ENCODE data around the gene CHST2. TPM values are rescaled to one million over a fixed set of nuclear protein-coding genes. Genes with fewer than 3 reads are reported as not detected.

Gene CHST2
- total RNA-seq, 4 donors from 2014 or later: 3.3 to 10.8 (median 10.2) TPM

- Histone ChIP-seq H3K27me3 (no peaks in the 10 kb centered on the region), H3K4me1 (no peaks in the 10 kb centered on the region), H3K9me3 (peaks cover 0 to 6% (median 3%) of the 10 kb centered on the region in 4 donors), H3K27ac (replicated peaks in 1 of 4) (no peak overlapping the region), H3K36me3 (no peaks in the 10 kb centered on the region), H3K4me3 (no peak overlapping the region)
- no peak for DNase-seq (ENCODE audit: extremely low spot score)
- 78% methylated on average over 2 of the region's 2 CpGs for WGBS
- intact Hi-C loops (cut with DNase I): no loop called here
- TF ChIP-seq EP300 (IDR thresholded peaks at IDR 0.05): no peak
- no peak for TF ChIP-seq CTCF (IDR thresholded peaks at IDR 0.05)
- no peak for TF ChIP-seq POLR2AphosphoS5 (IDR thresholded peaks at IDR 0.05)
- no peak for TF ChIP-seq POLR2A (IDR thresholded peaks at IDR 0.05; ENCODE audit: low read depth)
Observed at GRCh38 chr3:143099690-143100089, 19.9 kb upstream of the CHST2 start.

GRCh38 chr3:143100451-143100850 is 19.1 kb upstream of the CHST2 start:
- 89% methylated on average over 6 of the region's 6 CpGs for WGBS
- DNase-seq (ENCODE audit: extremely low spot score): no peak
- intact Hi-C loops (cut with DNase I): no loop called here
- H3K4me3 ChIP-seq: no peak overlapping the region
- H3K27ac ChIP-seq (replicated peaks in 1 of 4): no peak overlapping the region
- no peaks in the 10 kb centered on the region for H3K4me1 ChIP-seq
- H3K9me3 ChIP-seq: peaks cover 0 to 13% (median 10%) of the 10 kb centered on the region in 4 donors
- TF ChIP-seq POLR2AphosphoS5 (IDR thresholded peaks at IDR 0.05) (no peak), EP300 (IDR thresholded peaks at IDR 0.05) (no peak), POLR2A (IDR thresholded peaks at IDR 0.05; ENCODE audit: low read depth) (no peak), CTCF (IDR thresholded peaks at IDR 0.05) (no peak)
- H3K27me3 ChIP-seq: no peaks in the 10 kb centered on the region
- no peaks in the 10 kb centered on the region for H3K36me3 ChIP-seq

GRCh38 chr3:143101792-143102381 is 17.7 kb upstream of the CHST2 start:
- intact Hi-C loops (cut with DNase I): no loop called here
- WGBS: 89% methylated on average over 7 of the region's 7 CpGs
- TF ChIP-seq POLR2AphosphoS5 (IDR thresholded peaks at IDR 0.05) (no peak), POLR2A (IDR thresholded peaks at IDR 0.05; ENCODE audit: low read depth) (no peak), EP300 (IDR thresholded peaks at IDR 0.05) (no peak), CTCF (IDR thresholded peaks at IDR 0.05) (no peak)
- Histone ChIP-seq H3K9me3 (peaks cover 0 to 24% (median 16%) of the 10 kb centered on the region in 4 donors), H3K27ac (replicated peaks in 1 of 4) (no peak overlapping the region), H3K4me3 (no peak overlapping the region), H3K27me3 (no peaks in the 10 kb centered on the region), H3K36me3 (no peaks in the 10 kb centered on the region), H3K4me1 (no peaks in the 10 kb centered on the region)
- DNase-seq (ENCODE audit: extremely low spot score): no peak

- Histone ChIP-seq H3K27ac (replicated peaks in 1 of 4) (no peak overlapping the region), H3K27me3 (no peaks in the 10 kb centered on the region), H3K4me3 (no peak overlapping the region), H3K36me3 (no peaks in the 10 kb centered on the region), H3K4me1 (no peaks in the 10 kb centered on the region), H3K9me3 (peaks cover 0 to 24% (median 16%) of the 10 kb centered on the region in 4 donors)
- no peak for DNase-seq (ENCODE audit: extremely low spot score)
- intact Hi-C loops (cut with DNase I): no loop called here
- WGBS: 76% methylated on average over 2 of the region's 2 CpGs
- TF ChIP-seq EP300 (IDR thresholded peaks at IDR 0.05) (no peak), CTCF (IDR thresholded peaks at IDR 0.05) (no peak), POLR2A (IDR thresholded peaks at IDR 0.05; ENCODE audit: low read depth) (no peak), POLR2AphosphoS5 (IDR thresholded peaks at IDR 0.05) (no peak)
Observed at GRCh38 chr3:143103652-143104051, 15.9 kb upstream of the CHST2 start.

GRCh38 chr3:143105170-143105569 is 14.4 kb upstream of the CHST2 start:
- no peaks in the 10 kb centered on the region for H3K27me3 ChIP-seq
- TF ChIP-seq POLR2A (IDR thresholded peaks at IDR 0.05; ENCODE audit: low read depth): no peak
- H3K4me1 ChIP-seq: no peaks in the 10 kb centered on the region
- 87% methylated on average over 5 of the region's 5 CpGs for WGBS
- intact Hi-C loops (cut with DNase I): no loop called here
- DNase-seq (ENCODE audit: extremely low spot score): no peak
- H3K9me3 ChIP-seq: peaks cover 0 to 24% (median 16%) of the 10 kb centered on the region in 4 donors
- no peaks in the 10 kb centered on the region for H3K36me3 ChIP-seq
- no peak overlapping the region for H3K4me3 ChIP-seq
- no peak overlapping the region for H3K27ac ChIP-seq (replicated peaks in 1 of 4)

Data from esophagus muscularis mucosa (tissue), 4 donors.